Measurements from ENCODE around the gene LAMC1. TPM values are rescaled to one million over a fixed set of nuclear protein-coding genes. Genes with fewer than 3 reads are reported as not detected.

Gene LAMC1
- total and polyA plus RNA-seq, 2 experiments from 2014 or later = 18.4 to 116 TPM

DNA sequence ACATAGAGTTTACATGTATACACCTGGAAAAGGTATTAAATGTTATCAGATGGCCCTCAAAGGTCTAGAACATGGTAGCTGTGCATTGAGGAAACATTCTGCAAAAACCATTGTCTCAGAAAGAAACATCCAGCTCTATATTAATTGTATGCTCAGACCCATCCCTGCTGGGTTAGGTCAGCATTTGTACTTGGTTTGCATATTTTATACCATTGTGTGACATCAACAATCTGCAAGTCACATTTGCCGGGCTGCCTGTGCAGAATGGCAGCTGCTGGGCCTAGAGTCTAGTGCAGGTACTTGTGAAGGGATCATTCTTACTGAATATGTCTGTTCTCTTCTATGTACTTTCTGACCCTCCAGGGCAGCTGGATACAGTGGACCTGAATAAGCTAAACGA, 119.0 kb downstream of the LAMC1 start:
- Mint-ChIP-seq H3K4me1 (0 out of 3 replicates have a peak, but pooled peaks cover 2% of the 10 kb centered on the region), H3K9me3 (no peaks in the 10 kb centered on the region), H3K36me3 (ENCODE audit: low read depth) (peaks cover 27% of the 10 kb centered on the region; the same call in 2 of the 3 replicates), H3K4me3 (no peak overlapping the region), H3K27me3 (ENCODE audit: insufficient read depth, low read depth, poor library complexity) (no peaks in the 10 kb centered on the region), H3K27ac (no peak overlapping the region; the same call in 1 of the 2 replicates)
- Histone ChIP-seq H3K9me2 (ENCODE audit: insufficient read depth) (no peaks in the 10 kb centered on the region), H3K79me2 (replicated peaks; ENCODE audit: insufficient read depth) (no peaks in the 10 kb centered on the region), H3K27me3 (ENCODE audit: insufficient read depth) (no peaks in the 10 kb centered on the region), H3K4me2 (no peak overlapping the region), H3K27ac (ENCODE audit: low read depth) (no peak overlapping the region), H4K20me1 (replicated peaks; ENCODE audit: insufficient read depth) (no peaks in the 10 kb centered on the region), H3K4me3 (no peak overlapping the region), H3K4me1 (ENCODE audit: insufficient read depth) (0 out of 2 replicates have a peak, but pooled peaks cover 3% of the 10 kb centered on the region), H2AFZ (no peak overlapping the region), H3K36me3 (ENCODE audit: insufficient read depth) (peaks cover 5% of the 10 kb centered on the region; the same call in 1 of the 2 replicates), H3F3A (replicated peaks; ENCODE audit: low read depth) (no peaks in the 10 kb centered on the region)
- ATAC-seq = no peak
- no peak for DNase-seq (ENCODE audit: low spot score)
- TF ChIP-seq CREB1 (CRISPR knock-in tag; IDR thresholded peaks at IDR 0.05; ENCODE audit: low read depth) = no peak
- TF ChIP-seq CTCF (conservative IDR thresholded peaks at IDR 0.05; ENCODE audit: low read depth in 2 of 2) = no peak
- no peak for TF ChIP-seq ZNF114 (CRISPR knock-in tag; IDR thresholded peaks at IDR 0.05)
- TF ChIP-seq ZNF462 (CRISPR knock-in tag; IDR thresholded peaks at IDR 0.05) = no peak
- TF ChIP-seq ETS1 (IDR thresholded peaks at IDR 0.05) = no peak
- TF ChIP-seq JUNB (IDR thresholded peaks at IDR 0.05; ENCODE audit: unreplicated experiment) = no peak
- TF ChIP-seq ZNF331 (CRISPR knock-in tag; IDR thresholded peaks at IDR 0.05; ENCODE audit: low read depth) = no peak
- no peak for TF ChIP-seq POLR2AphosphoS5 (IDR thresholded peaks at IDR 0.05; ENCODE audit: low read depth)

Measured in GM23338 (cell line).